T1000 (cell line): ENCODE data around the gene LONP2.
"Not testable (repeated sequence)": the region's sequence is repeated elsewhere in the genome, so short reads cannot be mapped to it uniquely, and the experiment has no call there.

ENCODE experiments used
- DNase-seq: peaks from one replicate; lab custom pipeline; 2025; ENCODE audit warnings: mixed read lengths; lab: John Stamatoyannopoulos, UW

The LONP2 gene

DNA sequence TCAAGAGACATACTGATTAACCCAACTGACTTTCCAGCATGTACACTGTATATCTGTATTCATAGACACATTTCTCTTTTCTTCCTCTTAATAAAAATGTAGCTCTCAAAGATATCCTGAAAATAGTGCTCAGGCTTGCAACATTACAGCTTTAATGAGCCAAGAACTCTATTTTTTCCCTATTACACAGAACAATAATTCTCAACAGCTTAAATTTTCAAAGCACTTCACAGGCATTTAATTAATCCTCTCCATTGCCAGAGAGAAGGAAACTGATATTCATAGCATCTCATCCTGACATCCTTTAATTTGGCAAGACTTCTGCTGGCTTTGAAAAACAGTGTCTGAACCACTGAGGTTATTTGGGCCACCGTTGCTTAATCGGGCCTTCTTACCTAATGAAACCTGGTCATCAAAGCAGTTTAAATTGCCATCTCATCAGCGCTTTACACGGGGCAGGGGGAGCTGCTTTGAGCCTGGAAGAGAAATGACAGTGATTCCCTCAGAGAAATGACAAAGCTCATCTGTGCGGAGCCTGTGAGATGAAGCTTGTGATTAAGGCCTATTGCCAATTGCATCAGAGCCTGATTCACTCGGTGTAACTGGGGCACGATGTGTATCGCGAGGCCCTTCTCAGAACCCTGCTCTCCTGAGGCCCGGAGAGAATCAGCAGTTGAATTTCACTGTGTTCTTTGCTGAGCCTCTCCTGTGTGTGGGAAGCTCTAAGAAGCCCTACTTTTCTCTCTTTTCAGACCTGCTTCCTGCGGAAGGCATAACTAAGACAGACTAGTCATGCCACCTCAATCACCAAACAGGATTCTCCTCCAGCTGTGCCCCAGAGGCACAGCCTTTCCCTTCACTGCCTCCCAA, 149.6 kb downstream of the LONP2 start:
- DNase-seq: no peak

GRCh38 chr16:48394355-48394703, 150.2 kb downstream of the LONP2 start:
- DNase-seq: no peak

DNA sequence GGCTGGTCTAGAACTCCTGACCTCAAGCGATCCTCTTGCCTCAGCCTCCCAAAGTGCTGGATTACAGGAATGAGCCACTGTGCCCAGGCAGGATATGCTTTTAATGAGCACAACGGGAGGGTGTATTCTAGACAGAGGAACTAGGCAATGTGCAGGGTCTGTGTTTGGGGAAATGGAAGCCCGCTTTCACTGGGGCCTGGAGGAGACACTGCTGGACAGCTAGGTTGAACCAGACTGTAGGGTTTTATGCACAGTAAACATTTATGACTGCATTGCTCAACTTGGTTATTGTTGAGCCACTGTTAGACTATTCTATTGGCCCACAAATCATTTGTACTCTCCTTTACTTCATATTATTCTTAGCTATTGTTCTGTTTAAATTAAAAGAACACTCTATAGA, 151.3 kb downstream of the LONP2 start:
- no peak for DNase-seq

DNA sequence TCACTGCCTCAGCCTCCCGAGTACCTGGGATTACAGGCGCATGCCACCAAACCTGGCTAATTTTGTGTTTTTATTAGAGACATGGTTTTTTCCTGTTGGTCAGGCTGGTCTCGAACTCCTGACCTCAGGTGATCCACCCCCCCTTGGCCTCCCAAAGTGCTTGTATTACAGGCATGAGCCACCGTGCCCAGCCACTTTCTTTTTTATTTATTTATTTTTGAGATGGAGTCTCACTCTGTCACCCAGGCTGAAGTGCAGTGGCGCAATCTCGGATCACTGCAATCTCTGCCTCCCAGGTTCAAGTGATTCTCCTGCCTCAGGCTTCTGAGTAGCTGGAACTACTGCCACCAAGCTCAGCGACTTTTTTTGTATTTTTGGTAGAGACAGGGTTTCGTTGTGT, 158.4 kb downstream of the LONP2 start:
- not testable (repeated sequence) for DNase-seq

GRCh38 chr16:48405153-48405552, 161.1 kb downstream of the LONP2 start:
- DNase-seq: no peak

GRCh38 chr16:48405907-48406306, 161.8 kb downstream of the LONP2 start:
- DNase-seq: no peak
